HG03354 (cell line): ENCODE data around the gene GIMAP5.
"Not testable (repeated sequence)": the region's sequence is repeated elsewhere in the genome, so short reads cannot be mapped to it uniquely, and the experiment has no call there.

Experiments
- ATAC-seq: cut with Tn5 transposase; IDR thresholded peaks from one replicate; pipeline ENCODE4 v1.9.1; 2021; ENCODE audit warnings: mild to moderate bottlenecking; ENCODE audit not compliant: unreplicated experiment, poor library complexity, severe bottlenecking

Gene GIMAP5

DNA sequence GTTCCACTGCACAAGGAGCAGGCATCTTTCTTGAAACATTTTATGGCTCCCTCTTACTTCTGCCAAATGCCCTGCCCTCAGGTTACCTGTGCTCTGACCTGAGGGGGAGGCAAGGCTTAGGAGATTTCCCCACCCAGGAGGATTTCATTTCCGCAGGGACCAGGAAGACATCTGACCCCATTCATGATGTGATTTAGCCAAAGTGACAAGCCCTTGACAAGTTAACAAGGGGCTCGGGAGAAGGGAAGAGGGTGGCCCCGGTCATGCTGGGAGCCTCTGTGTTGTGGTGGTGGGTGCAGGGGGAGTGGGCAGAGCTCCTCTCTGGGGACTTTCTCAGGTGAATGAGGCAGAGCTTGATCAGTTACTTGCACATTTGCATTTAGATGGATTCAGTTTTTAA, 18.9 kb downstream of the GIMAP5 start:
- ATAC-seq = no peak

DNA sequence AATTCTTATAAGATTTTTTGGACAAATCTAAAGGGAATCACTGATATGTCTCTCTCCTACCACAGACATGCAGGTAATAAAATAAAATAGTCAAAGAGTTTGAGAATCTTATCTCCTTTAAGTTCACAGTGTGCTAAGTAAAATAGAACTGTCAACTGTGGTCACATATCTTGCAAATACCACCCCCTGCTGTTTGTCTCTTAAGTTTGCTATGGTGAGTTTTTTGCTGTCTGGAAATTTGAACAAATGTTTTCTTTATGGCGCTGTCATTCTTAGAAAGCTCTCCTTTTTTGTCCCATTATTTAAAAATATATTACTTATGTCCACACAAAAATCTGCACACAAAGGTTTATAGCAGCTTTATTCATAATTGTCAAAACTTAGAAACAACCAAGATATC, 19.6 kb downstream of the GIMAP5 start:
- ATAC-seq = no peak

DNA sequence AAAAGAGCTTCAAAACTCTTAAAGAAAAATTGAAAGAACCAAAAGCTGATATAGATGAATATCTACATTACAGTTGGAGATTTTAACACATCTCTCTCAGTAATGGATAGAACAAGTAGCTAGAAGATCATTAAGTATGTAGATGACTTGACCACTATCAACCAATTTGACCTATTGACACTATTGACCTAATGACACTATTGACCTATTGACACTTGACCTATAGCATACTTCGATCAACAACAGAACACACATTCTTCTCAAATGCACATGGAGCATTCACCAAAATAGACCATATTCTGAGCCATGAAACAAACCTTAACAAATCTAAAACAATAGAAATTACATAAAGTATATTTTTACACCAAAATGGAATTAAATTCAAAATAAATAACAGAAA, 22.3 kb downstream of the GIMAP5 start:
- ATAC-seq = no peak

DNA sequence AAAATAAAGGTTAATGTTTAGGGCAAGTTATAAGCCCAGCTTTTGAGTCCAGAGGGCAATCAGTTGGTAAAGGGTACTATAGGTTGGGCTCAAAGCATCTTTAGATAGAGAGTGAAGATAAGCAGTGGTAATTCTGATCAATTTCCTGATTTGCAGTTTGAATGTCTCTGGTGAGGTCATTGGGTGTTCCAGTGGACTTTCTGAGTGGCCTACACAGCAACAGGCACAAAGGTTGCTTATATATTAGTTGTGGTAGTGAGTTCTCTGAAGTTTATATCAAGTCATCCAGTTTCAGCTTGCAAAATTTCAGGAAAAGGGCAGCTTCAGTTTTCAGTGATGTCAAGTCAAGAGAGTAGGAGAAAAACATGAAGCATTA, 29.1 kb downstream of the GIMAP5 start:
- no peak for ATAC-seq

DNA sequence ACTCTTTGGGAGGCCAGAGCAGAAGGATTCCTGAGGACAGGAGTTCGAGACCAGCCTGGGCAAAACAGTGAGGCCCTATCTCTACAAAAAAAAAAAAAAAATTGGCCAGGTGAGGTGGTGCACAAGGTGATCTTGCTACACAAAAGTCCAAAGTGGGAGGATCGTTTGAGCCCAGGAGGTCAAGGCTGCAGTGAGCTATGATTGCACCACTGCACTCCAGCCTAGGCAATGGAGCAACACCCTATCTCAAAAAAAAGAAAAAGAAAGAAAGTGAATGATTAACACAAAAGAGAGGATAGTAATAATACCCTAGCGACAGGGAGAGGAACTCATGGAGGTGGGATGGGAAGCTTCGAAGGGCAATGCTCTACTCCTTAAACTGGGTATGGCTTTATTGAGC, 32.5 kb downstream of the GIMAP5 start:
- ATAC-seq = no peak

DNA sequence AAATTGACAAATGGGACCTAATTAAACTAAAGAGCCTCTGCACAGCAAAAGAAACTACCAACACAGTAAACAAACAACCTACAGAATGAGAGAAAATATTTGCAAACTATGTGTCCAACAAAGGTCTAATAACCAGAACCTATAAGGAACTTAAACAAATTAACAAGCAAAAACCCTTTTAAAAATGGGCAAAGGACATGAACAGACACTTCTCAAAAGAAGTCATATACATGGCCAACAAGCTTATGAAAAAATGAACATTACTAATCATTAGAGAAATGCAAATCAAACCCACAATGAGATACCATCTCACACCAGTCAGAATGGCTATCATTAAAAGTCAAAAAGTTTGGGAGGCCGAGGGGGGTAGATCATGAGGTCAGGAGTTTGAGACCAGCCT, 36.9 kb downstream of the GIMAP5 start:
- not testable (repeated sequence) for ATAC-seq

DNA sequence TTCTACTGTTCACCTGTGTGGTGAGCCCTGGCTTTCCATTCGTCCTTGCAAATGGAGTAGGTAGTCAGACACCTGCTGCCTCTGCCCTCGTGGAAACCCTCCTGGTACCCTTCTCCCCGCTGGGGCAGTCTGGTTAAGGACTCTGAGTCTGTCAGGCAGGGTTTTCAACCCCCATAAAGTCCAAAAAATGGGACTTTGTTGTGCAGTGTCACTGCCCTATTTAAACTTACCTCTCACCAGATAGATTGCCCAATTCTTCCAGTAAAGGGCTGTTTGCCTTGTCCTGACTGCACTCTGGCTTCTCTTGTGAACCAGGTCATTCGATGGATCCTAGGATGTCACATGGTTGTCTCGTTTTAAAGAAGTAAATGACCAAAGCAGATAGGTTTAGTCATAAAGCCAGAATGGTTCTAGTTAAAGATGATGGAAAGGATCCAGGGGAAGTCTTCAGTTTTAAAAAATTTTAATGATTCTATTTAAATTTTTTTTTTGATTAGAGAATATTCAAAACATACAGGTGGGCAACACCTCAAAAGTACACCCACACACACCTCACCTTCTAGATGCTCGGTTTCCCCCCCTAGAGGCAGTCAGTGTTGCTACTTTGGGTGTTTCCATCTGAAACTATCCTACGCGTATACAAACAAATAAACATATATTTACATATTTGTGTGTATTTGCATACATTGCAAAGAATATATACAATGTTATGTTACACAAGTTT, 41.0 kb downstream of the GIMAP5 start:
- no peak for ATAC-seq

DNA sequence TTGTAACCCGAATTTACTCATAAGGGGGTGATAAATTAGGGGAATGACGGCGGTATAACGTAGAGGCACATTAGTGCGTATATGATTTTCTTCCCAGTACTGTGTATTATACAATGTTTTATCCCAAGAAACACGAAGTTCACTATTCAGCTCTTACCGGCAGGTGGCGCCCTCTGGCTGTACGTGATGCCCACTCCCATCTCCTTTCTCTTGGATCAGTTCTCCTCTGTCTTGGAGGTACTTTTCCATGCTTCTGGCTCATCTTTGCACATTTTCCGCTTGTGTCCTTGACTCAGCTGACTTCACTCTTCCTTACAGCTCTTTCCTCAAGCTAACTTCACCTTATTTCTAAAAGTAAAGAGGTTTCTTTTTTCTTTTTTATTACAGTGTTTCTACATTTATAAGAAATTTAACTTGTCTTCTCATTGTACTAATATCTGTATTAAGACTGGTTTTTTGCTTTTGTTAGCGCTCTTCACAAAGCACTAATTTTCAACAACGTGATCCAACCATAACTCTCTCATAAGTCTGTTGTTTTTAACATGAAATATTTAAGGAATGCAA, 41.6 kb downstream of the GIMAP5 start:
- ATAC-seq = peak; percentile 58

DNA sequence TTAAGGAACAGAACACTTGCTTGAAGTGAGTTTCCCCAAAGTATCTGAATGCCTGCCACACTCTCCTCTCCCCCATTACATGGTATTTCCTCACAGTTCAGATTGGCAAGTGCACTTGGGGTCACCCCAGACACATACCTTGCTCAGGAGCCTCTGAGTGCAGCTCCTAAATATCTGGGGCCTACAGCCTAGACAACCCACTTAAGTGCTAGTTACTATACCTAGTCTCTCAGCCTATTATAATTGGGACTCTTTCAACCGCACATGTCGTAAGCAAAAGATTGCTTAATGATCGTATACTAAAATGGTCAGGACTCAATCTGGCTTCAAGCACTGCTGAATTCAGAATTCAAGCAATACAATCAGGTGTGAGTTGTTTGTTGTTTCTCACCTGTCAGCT, 43.1 kb downstream of the GIMAP5 start:
- ATAC-seq = no peak

DNA sequence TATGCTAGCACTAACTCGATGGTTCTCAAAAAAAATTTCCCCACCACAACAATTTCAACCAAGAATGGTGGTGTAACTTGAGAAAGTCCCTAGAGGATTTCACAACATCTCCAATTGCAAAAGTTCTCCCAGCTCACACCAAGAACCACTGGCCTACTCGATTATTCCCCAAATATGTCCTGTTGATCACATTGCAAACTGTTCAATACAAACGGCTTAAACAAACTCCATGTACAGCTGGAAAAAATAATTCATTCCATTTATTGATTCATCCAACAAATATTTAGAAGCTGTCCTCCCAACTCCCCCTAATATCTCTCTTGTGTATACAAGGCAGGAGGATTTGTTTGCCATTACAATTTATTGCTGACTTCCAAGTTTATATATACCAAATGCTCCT, 43.9 kb downstream of the GIMAP5 start:
- ATAC-seq = no peak

DNA sequence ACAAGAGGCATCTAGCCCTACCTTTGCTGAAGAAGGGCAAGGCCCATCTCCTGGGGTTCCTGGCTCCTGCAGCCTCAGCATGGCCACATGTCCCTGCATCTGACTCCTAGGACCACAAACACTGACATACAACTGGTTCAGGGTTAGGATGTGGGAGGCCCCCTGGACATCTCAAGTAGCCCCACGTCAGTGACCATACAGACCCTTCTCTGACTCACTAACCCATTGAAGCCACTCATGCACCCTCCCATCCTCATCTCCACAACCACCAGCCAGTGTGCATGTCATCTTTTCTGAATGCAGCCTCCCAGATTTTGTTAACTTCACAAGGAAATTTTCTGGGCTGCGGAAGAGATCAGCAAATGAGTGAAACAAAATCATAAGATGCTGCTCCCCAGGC, 44.7 kb downstream of the GIMAP5 start:
- ATAC-seq = no peak

DNA sequence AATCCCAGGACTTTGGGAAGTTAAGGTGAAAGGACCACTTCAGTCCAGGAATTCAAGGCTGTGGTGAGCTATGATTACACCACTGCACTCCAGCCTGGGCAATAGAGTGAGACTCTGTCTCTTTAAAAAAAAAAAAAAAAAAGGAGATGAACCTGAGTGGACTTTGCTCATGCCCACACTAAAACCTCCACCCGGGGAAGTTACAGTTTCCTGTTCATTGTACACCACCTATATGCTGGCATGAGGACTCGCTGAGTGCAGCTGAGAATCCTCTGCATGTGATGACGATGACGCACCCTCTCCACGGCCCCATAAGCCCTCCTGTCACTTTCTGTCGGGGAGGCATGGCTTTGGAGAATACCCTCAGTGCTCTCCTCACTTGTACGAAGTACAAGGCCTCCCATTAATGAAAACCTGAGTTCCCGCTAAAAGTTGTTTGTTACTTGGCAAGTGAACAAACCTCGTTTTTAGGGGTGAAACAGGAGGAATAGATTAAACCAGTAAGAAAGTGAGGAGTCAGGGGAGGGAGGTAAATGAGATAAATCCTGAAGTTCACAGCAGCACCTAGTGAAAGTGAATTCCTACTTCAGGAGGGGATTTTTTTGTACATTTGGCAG, 47.0 kb downstream of the GIMAP5 start:
- no peak for ATAC-seq

DNA sequence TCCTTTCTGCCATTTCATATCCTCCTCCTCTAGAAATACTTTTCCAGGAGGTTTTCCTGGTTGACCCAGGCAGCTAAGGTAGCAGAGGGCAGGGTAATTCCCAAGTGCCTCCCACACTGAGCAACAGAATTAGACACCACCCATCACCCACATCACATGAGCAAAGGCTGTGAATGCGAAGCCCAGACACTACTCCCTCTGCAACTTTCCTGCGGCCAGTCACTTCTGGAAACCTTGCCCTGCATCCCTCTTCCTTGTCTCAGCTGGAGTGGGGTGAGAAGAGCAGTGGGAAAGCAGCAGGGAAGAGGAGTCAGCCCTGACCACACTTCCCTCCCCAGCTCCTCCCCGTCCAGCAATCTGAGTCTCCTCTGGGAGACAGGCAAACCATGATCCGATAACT, 47.7 kb downstream of the GIMAP5 start:
- ATAC-seq = no peak

DNA sequence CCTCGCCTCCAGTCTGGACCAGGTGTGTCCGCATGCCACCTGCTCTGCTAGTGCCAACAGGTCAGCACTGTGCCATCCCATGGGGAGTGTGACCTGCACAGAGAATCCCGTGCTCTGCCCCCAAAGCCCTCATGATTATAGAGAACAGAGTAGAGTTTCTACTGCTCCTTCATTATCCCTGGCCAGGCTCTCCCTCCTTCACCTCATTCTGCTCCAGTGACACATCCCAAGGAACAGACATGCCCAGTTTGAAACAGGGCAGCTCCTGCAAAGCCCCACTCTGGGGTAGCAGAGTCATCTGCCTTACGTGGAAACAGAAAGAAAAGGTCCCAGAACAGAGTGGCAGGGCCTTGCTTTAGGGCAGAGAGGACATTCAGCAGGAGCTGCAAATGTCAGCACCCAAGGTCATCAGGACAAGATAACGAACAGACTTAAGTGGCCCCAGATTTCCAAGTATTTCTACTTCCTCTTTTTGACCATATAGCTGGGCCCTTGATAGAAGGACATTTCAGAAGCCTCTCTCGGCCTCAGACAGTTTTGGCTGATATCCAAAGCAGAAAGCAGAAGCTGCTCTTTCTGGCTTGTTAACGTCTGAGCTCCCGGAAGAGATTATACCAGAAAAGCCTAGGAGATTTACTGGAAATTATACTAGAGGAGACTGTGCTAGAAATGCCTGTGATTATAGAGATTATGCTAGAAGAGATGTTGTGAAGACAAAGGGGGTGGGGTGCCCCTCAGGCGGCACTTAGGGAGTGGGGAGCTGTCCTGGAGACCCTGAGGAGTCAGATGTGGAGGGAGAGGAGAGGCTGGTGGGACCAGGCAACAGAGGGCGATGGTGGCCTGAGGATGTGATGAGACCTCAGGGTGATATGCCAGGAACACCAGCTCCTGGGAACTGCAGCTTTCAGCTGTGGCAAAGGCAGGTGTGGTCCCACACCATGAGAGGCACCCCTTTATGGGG, 50.4 kb downstream of the GIMAP5 start:
- ATAC-seq = no peak

DNA sequence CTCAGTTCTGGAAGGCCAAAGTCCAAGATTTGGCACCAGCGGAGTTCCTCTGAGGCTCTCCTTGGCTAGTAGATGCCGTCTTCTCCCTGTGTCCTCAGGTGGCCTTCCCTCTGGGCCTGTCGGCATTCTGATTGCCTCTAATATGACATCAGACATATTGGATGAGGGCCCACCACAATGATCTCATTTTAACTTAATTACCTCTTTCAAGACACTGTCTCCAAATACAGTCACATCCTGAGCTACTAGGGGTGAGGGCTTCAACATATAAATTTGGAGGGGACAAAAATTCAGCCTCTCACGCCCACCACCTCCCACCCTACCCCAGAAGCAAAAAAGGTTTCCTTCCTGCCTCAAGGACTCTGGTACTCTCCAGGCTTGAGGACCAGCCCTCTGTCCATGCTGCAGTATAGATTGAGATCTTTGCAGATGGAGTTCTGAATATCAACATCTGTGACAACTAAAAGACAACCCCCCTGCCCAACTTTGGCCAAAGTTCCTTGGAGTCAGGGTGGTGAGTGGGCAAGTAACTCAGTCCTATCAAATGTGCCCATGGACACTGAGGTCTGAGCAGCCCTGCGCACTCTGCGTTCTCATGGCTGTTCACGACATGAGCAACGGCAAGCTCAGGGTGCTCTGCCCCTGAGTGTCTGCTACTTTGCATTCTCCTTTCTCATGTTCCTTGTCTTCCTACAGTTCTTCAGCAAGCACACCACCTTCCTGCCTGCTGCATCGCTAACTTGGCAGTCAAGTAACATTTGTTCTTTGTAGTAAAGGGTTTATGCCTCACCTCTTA, 51.5 kb downstream of the GIMAP5 start:
- no peak for ATAC-seq

DNA sequence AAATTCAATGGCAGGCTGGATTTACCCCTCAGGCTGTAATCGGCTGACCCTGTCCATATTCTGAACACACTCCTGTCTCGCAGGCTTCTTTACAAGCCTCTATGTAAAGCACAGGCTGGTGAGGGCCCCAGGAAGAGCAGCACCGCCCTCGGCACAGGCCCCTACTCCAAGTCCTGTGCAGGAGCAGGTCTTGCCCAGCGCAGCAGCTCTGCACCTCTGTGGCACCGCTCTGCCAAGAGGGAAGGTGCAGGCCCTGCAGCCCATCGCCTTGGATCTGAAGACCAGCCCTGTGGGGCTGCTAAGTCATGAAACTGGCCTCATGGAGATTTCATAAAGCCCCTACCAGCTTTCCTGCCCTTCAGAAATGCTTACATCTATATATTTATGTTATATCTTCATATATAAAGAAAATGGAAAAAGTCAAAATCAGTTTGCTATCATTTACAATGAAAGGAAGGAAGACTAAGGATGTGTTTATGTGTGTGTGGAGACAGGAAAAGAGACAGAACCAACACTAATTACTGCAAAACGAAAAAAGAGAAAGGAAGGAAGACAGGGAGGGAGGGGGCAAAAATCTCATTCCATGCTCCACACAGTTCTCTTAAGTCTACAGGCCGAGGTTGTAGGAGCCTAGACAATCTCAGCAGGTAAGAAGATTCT, 53.3 kb downstream of the GIMAP5 start:
- ATAC-seq = no peak

DNA sequence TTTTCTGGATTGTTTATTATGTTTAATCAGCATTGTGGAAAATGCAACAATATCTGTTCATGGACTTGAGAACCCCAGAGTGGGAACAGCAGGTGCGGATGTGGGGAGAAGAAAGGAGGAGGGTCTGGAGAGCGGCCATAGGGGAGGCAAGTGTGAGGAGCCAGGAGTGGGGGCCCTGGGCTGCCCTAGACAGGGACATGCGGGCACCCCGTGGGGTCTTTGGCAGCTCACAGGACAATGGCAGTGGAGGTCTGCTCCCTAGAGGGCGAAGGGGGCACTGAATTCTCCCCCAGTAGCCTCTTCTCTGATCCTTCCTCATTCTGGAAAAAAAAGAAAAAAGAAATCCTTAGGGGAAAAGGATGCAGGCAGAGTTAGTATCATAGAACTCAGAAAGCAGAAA, 54.1 kb downstream of the GIMAP5 start:
- no peak for ATAC-seq

DNA sequence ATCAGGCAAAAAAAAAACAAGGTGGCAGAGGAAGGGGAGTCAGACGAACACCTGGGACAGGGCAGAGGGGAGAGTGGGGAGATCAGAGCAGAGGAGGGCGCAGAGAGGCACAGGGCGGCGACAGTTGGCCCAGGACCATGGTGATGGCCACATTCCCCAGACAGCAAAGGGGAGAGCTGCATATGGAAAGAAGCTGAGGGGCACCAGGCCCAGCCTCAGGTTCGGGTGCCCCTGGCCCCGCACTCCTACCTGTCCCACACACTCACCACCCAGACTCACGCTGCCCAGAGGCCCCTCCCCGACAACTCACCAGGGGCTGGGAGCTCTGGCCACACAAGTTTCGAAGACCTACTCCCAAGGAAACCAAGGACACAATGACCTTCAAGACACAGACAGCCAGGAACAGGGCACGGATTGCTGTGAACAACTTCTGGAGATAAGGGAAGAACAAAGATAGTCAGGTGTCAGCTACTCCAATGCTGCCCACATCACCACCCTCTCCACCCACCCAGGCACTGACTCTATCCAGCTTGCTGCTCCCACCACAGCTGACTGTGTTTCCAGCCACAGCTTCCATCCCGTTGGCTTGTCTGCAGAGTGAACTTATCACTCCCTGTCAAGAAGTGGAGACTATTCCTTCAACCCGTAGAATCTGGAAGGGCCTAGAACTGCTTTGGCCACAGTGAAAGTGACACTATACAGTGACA, 54.7 kb downstream of the GIMAP5 start:
- no peak for ATAC-seq
